Fibroblast of villous mesenchyme (primary cell): Measurements from ENCODE around the gene COP1. TPM values are rescaled to one million over a fixed set of nuclear protein-coding genes. Genes with fewer than 3 reads are reported as not detected.

ENCODE experiments used
- DNase-seq: peaks from one replicate; pipeline ENCODE4 v3.0.0-alpha.2; 2010; ENCODE audit warnings: low read depth
- H3K4me3 ChIP-seq: 2 replicates; pipeline ENCODE4 v1.5.1; 2011; ENCODE audit warnings: low read depth, mild to moderate bottlenecking, low read length
- total RNA-seq: library from RNA; depleted of rRNA; stranded (reverse); fragments of >200 nt; gene quantifications from 2 replicates; pipeline ENCODE4 v1.2.3, GENCODE V29; 2012
- TF ChIP-seq, protein P1 (sequence below): IDR thresholded peaks from 2 replicates; pipeline ENCODE4 v1.5.1; 2012; ENCODE audit warnings: low read depth, mild to moderate bottlenecking, low read length; ENCODE audit not compliant: insufficient read depth

The COP1 gene
- total RNA-seq, 1 donor, result 66.9 TPM

DNA sequence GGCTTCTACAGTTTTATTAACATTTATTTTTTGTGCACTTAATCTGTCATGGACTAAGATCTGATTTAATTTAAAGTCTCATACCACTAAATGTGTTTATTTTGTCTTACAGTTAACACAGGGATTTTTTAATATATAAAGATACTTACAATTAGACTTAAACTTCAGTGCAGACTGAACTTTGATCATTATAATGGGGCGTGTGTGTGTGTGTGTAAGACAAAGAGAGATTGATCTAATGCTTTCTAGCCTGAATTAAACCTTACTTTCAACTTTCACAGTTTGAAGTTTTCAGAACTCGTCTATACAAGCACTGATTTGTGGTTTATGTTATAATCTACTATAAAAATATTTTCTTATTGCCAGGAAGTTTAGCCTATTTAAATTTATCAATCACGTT, 150.8 kb downstream of the COP1 start:
- no peak overlapping the region for H3K4me3 ChIP-seq
- no peak for DNase-seq
- TF ChIP-seq, protein P1, sequence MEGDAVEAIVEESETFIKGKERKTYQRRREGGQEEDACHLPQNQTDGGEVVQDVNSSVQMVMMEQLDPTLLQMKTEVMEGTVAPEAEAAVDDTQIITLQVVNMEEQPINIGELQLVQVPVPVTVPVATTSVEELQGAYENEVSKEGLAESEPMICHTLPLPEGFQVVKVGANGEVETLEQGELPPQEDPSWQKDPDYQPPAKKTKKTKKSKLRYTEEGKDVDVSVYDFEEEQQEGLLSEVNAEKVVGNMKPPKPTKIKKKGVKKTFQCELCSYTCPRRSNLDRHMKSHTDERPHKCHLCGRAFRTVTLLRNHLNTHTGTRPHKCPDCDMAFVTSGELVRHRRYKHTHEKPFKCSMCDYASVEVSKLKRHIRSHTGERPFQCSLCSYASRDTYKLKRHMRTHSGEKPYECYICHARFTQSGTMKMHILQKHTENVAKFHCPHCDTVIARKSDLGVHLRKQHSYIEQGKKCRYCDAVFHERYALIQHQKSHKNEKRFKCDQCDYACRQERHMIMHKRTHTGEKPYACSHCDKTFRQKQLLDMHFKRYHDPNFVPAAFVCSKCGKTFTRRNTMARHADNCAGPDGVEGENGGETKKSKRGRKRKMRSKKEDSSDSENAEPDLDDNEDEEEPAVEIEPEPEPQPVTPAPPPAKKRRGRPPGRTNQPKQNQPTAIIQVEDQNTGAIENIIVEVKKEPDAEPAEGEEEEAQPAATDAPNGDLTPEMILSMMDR, result no peak

DNA sequence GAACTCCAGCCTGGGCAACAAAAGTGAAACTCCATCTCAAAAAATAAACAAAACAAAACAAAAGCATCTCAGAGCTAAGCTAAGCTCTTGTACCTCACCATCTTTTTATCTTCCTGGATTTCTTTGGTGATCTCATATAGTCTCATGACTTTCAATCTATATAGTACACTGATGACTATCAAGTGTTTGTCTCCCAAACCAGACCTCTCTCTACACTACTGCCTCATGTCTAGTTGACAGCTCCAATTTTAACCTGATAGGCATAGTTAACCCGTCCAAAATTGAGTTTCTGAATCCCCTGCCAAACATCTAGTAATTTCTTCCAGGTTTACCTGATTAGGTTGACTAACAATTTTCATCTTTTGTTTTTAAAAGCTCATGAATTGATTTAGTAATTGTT, 151.7 kb downstream of the COP1 start:
- H3K4me3 ChIP-seq, result no peak overlapping the region
- no peak for DNase-seq
- TF ChIP-seq, protein P1, result no peak

DNA sequence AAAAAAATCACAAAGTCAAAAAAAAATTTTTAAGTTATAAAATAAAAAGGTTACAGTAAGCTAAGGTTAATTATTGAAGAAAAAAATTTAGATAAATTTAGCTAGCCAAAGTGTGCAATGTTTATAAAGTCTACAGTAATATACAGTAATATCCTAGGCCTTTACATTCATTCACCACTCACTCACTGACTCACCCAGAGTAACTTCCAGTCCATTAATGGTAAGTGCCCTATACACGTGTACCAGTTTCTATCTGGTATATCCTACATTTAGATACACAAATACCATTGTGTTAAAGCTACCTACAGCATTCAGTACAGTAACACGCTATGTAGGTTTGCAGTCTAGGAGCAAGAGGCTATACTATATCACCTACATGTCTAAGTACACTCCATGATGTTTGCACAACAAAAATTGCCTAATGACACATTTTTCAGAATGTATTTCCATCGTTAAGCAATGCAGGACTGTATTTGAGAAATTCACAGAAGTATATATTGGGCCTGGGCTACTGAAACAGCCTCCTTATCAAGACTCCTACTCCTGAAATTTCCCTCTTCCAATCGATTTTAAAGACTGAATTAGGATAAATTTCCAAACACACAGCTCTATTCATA, 155.1 kb downstream of the COP1 start:
- H3K4me3 ChIP-seq, result no peak overlapping the region
- DNase-seq, result peak; percentile 31
- TF ChIP-seq, protein P1, result no peak

DNA sequence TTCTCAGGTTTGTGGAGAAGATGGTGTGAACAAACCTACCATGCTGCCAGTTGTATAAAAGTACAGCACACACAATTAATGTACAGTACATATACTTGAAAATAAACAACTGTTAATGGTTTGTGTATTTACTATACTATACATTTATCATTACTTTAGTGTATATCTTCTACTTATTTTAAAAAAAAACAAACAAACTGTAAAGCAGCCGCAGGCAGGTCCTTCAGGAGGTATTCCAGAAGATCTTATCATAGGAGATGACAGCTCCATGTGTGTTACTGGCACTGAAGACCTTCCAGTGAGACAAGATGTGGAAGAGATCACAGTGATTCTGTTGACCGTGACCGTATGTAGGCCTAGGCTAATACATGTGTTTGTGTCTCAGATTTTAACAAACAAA, 155.7 kb downstream of the COP1 start:
- TF ChIP-seq, protein P1, result no peak
- no peak overlapping the region for H3K4me3 ChIP-seq
- no peak for DNase-seq

DNA sequence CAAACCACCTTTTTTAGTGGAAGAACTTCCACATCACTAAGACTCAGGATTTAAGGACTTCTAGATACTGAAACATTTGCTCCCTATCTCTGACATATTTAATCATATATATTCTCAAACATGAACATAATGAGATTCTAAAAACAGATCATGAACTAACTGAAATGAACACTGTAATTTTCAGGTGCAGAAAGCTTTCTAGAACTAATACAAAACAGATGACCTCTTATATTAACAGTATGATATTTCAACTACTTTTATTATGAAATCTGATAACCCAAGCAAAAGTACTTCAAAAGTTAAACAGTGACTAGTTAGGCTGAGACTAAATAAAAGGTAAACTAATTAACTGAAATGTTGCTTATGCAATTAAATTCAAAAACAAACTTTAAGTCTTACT, 157.5 kb downstream of the COP1 start:
- no peak overlapping the region for H3K4me3 ChIP-seq
- DNase-seq, result no peak
- TF ChIP-seq, protein P1, result no peak

DNA sequence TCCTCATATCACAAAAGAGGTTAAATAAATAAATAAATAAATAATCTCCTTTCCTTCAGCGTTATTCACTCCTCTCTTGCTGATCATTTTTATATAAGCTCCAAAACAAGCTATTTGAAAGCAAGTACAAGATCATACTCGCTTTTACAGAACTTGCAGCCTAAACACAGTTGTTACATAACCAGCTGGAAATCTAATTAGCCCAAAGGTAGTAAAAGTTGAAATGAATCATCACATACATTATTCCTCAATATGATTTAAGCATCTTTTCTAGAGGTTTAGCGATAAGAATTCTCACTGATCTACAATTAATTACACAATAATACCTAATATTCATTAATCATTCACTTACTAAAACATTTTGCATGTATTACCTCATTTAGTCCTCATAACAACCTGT, 160.2 kb downstream of the COP1 start:
- TF ChIP-seq, protein P1, result no peak
- no peak for DNase-seq
- no peak overlapping the region for H3K4me3 ChIP-seq

DNA sequence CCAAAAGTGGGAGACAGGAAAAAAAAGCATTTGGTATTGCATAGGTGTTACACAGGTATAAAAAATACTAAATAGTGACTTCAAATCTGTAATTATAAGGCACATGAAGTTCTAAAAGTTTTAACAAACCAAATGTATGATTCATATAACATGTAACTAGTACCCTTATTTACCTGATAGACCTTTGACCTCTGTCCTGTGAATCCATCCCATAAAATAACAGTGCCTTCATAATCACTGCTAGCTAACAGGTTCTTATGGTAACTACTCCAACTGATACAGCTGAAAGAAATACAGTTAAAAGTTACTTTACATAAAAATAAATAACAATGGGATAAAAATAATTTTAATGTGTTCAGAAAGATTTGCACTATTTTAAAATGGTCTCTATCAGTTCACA, 163.5 kb downstream of the COP1 start:
- no peak overlapping the region for H3K4me3 ChIP-seq
- TF ChIP-seq, protein P1, result no peak
- no peak for DNase-seq
